HK-2 (cell line): ENCODE results near the gene GRID1.

Source experiments
- DNase-seq: peaks from one replicate; pipeline ENCODE4 v3.0.0-alpha.2; 2018; ENCODE audit not compliant: unreplicated experiment

Gene GRID1

GRCh38 chr10:86230557-86231180 lies 135.9 kb downstream of the GRID1 start:
- no peak for DNase-seq

- DNase-seq, result no peak
Measured at GRCh38 chr10:86229811-86230556, 136.6 kb downstream of the GRID1 start.

- peak; percentile 10 for DNase-seq
Measured at GRCh38 chr10:86229376-86229775, 137.2 kb downstream of the GRID1 start.

GRCh38 chr10:86227501-86228258 lies 138.9 kb downstream of the GRID1 start:
- no peak for DNase-seq

- DNase-seq, result no peak
Measured at GRCh38 chr10:86226781-86227201, 139.8 kb downstream of the GRID1 start.

- no peak for DNase-seq
Measured at GRCh38 chr10:86226016-86226415, 140.6 kb downstream of the GRID1 start.

GRCh38 chr10:86225103-86225782 lies 141.4 kb downstream of the GRID1 start:
- DNase-seq, result peak; percentile 81

GRCh38 chr10:86224354-86225102 lies 142.1 kb downstream of the GRID1 start:
- DNase-seq, result peak; percentile 74

GRCh38 chr10:86223256-86223655 lies 143.3 kb downstream of the GRID1 start:
- no peak for DNase-seq

GRCh38 chr10:86222687-86223086 lies 143.9 kb downstream of the GRID1 start:
- no peak for DNase-seq

GRCh38 chr10:86222336-86222650 lies 144.3 kb downstream of the GRID1 start:
- no peak for DNase-seq

GRCh38 chr10:86221442-86222335 lies 144.9 kb downstream of the GRID1 start:
- DNase-seq, result no peak

- DNase-seq, result no peak
Measured at GRCh38 chr10:86220626-86221025, 146.0 kb downstream of the GRID1 start.

- no peak for DNase-seq
Measured at GRCh38 chr10:86219271-86219670, 147.3 kb downstream of the GRID1 start.

GRCh38 chr10:86218842-86219241 lies 147.8 kb downstream of the GRID1 start:
- DNase-seq, result no peak

- DNase-seq, result no peak
Measured at GRCh38 chr10:86218160-86218559, 148.4 kb downstream of the GRID1 start.

- DNase-seq, result no peak
Measured at GRCh38 chr10:86217371-86218080, 149.1 kb downstream of the GRID1 start.

GRCh38 chr10:86216886-86217285 lies 149.7 kb downstream of the GRID1 start:
- no peak for DNase-seq

- DNase-seq, result no peak
Measured at GRCh38 chr10:86215712-86216111, 150.9 kb downstream of the GRID1 start.

- no peak for DNase-seq
Measured at GRCh38 chr10:86215046-86215445, 151.5 kb downstream of the GRID1 start.
